GM19193 (cell line): Measurements from ENCODE around the gene GTF2E1.

Source experiments
- POLR2A ChIP-seq: IDR thresholded peaks from 4 replicates; pipeline ENCODE4 v1.6.1; 2011; ENCODE audit not compliant: insufficient read depth, insufficient read length; ENCODE audit errors: extremely low read depth

Gene GTF2E1

DNA sequence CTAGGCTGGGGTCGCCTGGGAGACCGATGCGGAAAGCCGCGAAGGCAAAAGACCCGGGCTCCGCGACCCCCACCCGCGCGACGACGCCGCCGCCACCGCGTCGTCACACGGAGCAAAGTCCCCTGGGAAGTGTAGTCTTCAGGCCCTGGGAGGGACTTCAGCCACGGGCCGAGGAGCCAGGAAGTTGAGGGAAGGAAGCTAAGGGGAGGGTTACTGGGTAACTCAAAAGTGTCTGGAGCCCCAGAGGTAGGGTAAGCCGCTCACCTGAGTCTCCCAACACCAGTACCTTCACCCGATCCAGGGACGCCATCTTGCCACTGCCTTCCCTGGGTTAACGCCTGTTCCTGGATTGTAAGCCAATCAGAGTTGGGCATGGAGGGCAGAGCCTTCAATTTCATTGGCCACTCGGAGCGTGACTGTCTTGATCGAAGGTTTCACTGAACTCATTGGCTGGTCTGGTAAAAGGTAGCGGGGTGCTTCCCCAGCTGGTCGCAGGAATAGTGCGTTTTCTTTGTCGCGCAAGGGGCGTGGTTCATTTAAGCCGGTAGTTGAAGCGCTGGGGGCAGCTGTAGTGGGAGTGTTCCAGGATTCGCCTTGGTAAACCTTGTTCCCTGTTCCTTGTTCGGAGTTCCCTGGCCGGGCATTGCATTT, at the start of gene GTF2E1, which contains the start of gene RABL3:
GTF2E1 (plus strand) TSS at position 547 of the 651 bp plus-strand sequence. CDS start 7,809 bp downstream, outside the sequence.
RABL3 (minus strand) TSS at position 319 of the 651 bp plus-strand sequence; CDS start at position 310, 9 bp downstream.
- TF ChIP-seq POLR2A: peak; percentile 88

DNA sequence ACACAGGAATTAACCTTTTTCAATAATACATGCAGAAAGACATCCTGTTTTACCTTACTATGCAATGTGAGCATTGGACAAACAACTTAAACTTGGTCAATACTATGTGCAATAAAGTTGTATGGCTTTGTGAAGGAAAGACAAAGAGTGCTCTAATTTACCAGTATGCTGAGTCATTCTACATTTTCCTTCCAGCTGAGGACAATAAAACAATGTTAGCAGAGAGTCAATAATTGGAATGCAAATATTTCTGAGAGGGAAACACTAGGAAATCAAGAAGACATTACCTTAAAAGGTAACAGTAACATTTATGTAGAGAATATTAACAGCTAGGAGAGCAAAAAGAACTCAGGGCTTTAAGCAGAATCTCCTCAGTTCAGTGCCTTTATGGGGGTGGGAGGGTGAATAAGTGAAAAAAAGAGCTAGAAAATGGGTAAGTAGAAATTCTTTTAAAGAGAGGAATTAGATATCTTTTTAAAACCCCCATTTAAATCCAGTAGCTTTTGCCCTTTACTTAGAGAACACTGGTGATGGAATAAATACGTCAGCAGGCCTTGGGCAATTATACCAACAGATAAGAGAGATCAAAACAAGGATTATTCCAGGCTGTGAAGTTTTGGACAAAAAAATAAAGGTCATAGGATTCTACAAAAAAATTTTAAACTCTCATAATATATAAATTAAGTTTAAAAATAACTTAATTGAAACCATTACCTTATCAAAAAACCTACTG, 48.9 kb upstream of the GTF2E1 start:
- no peak for TF ChIP-seq POLR2A

DNA sequence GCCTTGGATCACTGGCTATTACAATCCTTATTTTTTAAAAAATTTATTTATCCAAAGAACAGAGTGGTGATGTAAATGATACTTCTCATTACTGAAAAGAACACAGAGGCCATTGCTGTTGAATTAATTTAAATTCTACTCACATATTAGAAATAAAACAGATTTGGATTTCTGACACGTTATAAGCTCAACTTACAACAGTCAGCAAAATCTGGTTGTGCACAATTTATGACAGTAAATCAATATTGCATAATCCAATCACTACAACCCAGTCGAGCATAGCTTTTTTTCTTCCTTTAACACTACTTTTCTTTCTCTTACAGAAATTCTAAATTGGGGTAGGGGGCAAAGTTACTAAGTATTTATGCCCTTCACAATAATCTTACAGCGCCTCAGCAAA, 43.2 kb upstream of the GTF2E1 start:
- no peak for TF ChIP-seq POLR2A

DNA sequence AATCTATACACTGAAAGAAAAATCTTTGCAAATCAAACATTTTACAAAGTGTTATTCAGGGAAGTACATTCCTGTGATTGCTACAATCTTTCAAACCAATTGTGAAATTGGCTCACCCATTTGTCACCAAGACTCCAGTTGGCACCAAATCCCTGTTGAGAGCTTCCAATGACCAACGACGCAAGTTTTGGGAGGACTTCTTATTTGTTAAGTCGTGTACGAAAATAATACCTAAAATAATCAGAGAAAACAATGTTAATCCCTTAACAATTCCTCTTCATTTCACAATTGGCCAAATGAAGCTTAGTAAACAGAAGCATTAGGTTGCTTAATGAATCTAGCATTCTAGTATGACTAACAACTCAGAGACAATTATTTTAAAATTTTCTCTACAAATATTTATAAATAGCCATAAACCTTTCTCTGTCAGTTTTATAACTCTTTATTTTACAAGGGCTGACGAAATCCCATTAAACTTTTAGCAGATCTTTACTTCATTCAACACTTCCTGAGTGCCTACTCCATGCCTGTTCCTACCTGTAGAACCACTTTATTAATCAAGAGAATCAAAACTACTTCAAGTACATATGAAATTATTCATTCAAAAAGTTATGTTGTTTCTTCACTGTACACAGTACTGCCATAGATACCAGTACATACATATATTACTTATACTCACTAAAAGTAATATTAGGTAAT, 36.5 kb upstream of the GTF2E1 start:
- TF ChIP-seq POLR2A: no peak

DNA sequence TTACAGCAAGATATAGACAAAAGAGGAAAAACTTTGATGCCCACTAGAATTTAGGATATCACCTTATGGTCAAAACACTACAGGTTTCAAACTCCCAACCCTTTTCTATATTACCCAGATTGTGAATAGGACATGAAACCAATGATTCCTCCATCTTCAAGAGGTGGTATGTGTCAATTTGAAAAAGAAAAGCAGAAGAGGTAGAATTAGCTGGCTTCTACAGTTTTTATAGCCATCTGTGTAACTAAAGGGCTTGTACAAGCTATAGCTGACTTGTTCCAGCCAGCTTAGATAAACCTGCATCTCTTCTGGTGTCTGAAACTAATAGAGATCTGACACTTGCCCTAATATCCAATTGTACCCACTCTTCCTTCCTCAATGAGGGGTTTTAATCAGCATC, 35.6 kb upstream of the GTF2E1 start:
- no peak for TF ChIP-seq POLR2A

DNA sequence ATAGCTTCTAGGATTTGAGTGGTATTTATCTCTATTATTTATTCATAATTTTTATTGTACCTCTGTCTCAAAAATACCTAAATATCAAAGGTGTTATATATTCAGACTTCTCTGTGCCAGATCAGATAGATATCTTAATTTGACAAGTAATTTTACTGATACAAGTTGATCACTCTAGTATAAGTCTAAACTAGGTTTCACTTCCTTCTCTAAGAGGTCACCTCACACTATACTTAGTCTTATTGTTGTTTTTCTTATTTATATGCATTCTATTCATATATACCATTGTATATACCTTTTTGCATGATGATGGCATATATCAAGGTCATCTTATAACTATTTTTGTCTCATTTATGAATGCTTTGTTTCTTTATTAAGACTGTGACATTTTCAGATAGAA, 34.1 kb upstream of the GTF2E1 start:
- no peak for TF ChIP-seq POLR2A

DNA sequence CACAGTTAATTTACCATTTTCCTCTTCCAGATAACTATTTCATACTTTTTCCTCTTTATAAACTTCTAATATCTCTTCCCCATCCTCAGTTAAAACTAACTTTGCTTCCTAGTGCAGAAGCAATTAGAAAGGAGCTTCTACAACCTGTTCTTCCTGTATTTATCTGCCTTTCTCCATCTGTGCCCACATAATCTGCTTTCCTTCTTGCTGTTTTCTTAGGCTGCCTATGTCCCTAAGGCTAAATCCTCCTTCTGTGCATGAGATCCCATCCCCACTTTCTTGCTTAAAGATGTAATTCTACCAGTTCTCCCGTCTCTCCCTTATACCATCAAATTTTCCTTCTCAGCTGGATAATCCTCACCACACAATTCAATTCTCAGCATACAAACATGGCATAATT, 32.2 kb upstream of the GTF2E1 start:
- TF ChIP-seq POLR2A: no peak

DNA sequence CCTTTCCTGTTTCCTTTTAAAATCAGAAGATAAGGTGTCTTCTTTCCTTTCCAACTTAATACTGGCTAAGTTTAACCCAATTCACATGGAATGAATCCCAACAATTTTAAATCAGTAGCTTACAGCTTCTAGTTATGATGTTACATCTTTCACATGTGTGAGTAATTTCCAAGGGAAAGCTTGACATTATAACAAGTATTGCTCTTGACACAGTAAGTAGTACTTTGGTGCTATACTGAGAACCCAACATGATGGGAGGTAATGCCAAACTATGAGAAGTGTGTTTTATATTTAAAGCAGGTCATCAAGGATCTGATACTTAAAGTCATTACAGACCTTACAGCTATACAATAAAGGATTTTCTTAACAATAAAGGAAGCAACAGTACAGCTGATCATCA, 29.3 kb upstream of the GTF2E1 start:
- TF ChIP-seq POLR2A: no peak

DNA sequence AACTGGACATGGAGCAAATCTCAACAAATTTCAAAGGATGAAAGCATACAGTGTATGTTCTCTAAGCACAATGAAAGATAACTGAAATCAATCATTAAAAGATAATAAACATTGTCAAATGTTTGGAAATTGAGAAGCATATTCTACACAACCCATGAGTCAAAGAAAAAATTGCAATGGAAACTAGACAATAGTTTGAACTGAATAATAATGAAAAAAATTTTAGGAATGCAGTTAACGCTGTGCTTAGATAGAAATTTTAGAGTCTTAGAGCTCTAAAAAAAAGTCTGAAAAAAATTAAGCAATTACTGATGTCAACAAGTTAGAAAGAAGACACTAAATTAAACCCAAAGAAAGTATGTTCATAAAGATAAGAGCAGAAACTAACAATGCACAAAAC, 15.8 kb upstream of the GTF2E1 start:
- TF ChIP-seq POLR2A: no peak

DNA sequence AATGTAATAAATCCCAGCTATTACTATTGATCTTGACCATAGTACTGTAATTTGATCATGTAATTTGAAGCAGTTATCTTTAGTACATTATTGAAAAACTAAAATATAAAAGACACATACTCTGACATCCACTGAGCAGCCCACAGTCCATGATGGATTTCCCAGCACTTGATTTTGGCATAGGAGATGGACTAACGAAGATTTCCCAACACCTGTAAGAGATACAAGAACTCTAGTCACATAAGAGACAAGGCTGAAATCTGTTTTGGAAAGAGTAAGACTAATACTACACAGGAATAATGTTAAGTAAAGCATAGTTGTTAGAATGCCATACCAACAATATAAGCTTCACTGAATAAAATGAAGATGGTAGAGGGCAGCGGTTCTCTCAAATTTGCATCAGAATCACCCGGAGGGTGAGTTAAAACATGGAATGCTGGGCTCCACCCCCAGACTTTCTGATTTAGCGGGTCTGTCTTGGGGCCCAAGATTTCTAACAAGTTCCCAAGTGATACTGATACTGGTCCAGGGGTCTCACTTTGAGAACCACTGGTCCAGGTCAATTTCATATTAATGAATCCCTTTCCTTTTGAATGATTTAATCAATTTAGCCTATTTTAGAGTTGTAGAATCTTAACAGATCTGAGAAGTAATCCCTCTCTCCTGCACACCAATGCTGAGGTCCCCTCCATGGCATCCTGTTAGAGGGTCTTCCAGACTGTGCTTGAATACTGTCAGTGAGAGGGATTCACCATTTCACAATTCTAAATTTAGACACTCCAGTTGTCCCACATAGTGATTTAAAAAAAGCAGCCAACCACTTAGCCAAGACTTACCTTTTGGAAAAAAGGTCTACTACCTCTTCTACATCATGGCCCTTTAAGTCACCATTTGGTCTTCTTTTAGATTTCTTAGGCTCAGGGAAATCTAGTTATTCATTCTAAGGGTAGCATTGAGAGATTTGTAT, 11.7 kb upstream of the GTF2E1 start:
- no peak for TF ChIP-seq POLR2A

DNA sequence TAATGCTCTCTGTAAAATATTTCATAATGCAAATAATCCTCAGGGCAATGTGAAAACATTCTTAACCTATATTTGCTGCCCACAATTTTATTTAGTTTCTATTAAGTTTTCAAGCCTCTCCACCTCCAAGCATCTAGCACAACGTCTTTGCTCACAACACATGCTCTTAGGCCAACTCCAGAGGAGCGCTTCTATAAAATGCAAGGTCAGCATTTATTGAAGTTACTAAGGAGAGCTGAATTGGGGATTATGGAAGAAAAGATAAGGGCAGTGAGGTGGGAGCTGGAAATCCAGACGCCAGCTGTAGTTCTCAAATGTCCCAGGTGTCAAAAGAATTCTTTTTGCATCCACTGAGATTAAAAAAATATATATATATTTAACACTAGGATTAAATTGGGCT, 1.2 kb upstream of the GTF2E1 start:
- TF ChIP-seq POLR2A: no peak

DNA sequence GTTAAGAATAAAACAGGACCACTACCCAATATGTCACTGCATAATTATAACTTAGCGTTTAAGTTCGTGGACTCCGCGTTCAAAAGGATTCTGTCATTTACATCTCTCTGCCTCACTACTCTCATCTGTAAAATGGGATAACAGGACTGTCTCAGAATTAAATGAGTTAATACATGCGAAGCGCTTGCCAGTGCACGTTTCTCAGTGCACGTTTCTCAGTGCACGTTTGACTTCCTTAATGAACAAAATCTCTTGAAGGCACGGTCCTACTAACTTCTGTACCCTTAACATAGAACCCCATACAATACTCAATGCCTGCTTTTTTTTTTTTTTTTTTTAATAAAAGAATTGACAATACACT, 727 bp upstream of the GTF2E1 start:
- TF ChIP-seq POLR2A: no peak

DNA sequence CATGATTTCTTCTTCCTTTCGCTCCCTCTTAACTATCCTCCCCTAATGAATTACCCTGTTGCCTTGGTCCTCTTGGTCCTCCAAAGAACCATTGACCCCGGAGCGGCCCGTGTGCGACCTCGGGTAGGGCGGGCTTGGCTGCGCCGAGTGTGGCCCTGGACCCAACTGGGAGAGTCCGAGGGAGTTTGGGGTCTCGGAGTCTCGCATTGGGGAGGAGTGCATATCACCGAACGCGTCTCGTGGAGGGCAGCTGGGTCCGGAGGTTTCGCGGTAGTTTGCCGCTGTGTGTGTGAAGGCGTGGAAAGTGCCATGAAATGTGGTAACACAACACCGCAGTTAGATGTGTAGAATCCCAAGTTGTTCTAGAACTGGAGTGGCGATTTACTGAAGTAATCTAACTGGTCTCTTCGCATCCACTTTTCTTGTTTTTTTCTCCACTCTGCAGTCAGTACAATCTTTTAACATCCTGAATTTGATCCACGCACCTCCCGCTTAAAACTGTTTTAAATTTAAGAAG, 363 bp downstream of the GTF2E1 start:
- TF ChIP-seq POLR2A: no peak

DNA sequence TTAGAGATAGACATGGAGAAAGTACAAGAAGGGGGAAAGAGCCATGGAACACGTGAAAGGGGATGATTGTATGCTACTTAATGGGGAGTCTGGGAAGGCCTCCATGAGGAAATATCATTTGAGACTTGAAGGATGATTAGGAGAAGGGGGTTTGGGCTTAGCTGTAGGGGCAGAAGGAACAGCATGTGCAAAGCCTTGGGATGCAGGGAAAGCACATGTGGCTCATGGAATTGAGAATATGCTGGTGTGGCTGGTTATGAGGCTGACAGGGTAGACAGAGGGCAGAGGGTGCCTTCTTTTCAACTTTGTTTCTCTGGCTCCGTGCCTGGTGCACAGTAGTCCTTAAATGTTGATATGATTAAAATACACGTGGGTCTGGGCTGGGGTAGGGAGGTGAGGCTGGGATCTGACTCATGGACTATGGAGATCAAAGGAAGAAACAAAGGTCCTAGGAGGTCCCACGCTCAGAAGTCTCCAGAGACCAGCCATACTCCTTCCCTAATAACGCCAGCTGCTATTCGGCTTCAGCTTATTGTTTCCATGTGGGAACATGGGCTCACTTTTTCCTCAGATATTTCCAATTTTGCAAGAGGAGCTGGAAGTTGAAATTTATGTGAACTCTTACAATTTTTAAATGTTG, 1.1 kb downstream of the GTF2E1 start:
- no peak for TF ChIP-seq POLR2A
